NCI-H2029 (cell line): ENCODE data around the gene OR8B12.

Source experiments
- DNase-seq: peaks from one replicate; lab custom pipeline; 2025; lab: John Stamatoyannopoulos, UW

The OR8B12 gene

GRCh38 chr11:124543554-124543953, at the start of gene OR8B12:
OR8B12 (minus strand) TSS chr11:124543654; CDS start chr11:124543654, 0 bp downstream.
- DNase-seq = no peak

- no peak for DNase-seq
These were observed 49.2 kb upstream of the OR8B12 start for GRCh38 chr11:124592627-124593026.

- DNase-seq = no peak
These were observed 48.0 kb upstream of the OR8B12 start for GRCh38 chr11:124591430-124591829.

GRCh38 chr11:124586238-124586860, 42.9 kb upstream of the OR8B12 start:
- peak; percentile 43 for DNase-seq

- DNase-seq = no peak
These were observed 41.4 kb upstream of the OR8B12 start for GRCh38 chr11:124584681-124585372.

- DNase-seq = no peak
These were observed 40.3 kb upstream of the OR8B12 start for GRCh38 chr11:124583781-124584180.

- DNase-seq = no peak
These were observed 39.1 kb upstream of the OR8B12 start for GRCh38 chr11:124582565-124582964.

GRCh38 chr11:124581817-124582216, 38.4 kb upstream of the OR8B12 start:
- DNase-seq = no peak

GRCh38 chr11:124578761-124579160, 35.3 kb upstream of the OR8B12 start:
- DNase-seq = no peak

- DNase-seq = no peak
These were observed 34.4 kb upstream of the OR8B12 start for GRCh38 chr11:124577716-124578427.

GRCh38 chr11:124570160-124570559, 26.7 kb upstream of the OR8B12 start:
- DNase-seq = no peak

GRCh38 chr11:124569697-124570096, 26.2 kb upstream of the OR8B12 start, which contains the start of gene OR8A1:
OR8A1 (plus strand) TSS chr11:124569997; CDS start chr11:124570120, 123 bp downstream.
- no peak for DNase-seq

- DNase-seq = no peak
These were observed 13.4 kb upstream of the OR8B12 start for GRCh38 chr11:124556828-124557227.

- DNase-seq = no peak
These were observed 8.5 kb upstream of the OR8B12 start for GRCh38 chr11:124551987-124552386.

- DNase-seq = no peak
These were observed 7.7 kb upstream of the OR8B12 start for GRCh38 chr11:124551189-124551588.

- DNase-seq = no peak
These were observed 309 bp downstream of the OR8B12 start for GRCh38 chr11:124543145-124543544.

- no peak for DNase-seq
These were observed 2.2 kb downstream of the OR8B12 start for GRCh38 chr11:124541204-124541603.

GRCh38 chr11:124538019-124538418, 5.4 kb downstream of the OR8B12 start:
- DNase-seq = no peak

GRCh38 chr11:124536520-124536919, 6.9 kb downstream of the OR8B12 start:
- DNase-seq = no peak

GRCh38 chr11:124535552-124536232, 7.8 kb downstream of the OR8B12 start:
- DNase-seq = no peak

- DNase-seq = no peak
These were observed 9.4 kb downstream of the OR8B12 start for GRCh38 chr11:124534051-124534450.

- no peak for DNase-seq
These were observed 9.8 kb downstream of the OR8B12 start for GRCh38 chr11:124533626-124534025.

- no peak for DNase-seq
These were observed 23.0 kb downstream of the OR8B12 start for GRCh38 chr11:124520550-124520854.
